GM13977 (cell line): ENCODE results near the gene KLRD1.

ENCODE experiments used
- DNase-seq: peaks from one replicate; pipeline ENCODE4 v3.0.0; 2012; ENCODE audit warnings: low spot score
- in situ Hi-C: fragments of 300-500 bp; cut with MboI; formaldehyde crosslinking; loops from one replicate; pipeline ENCODE4 v1.12.0; 2022; ENCODE audit warnings: low sequenced_read_pairs, low pct_unique_long_range_greater_than_20kb, mixed read lengths, inconsistent platforms; ENCODE audit not compliant: unreplicated experiment
- TF ChIP-seq, protein P1 (sequence below): IDR thresholded peaks from 2 replicates; pipeline ENCODE4 v1.5.1; 2012; ENCODE audit warnings: mild to moderate bottlenecking, control low read depth; ENCODE audit not compliant: insufficient read depth; ENCODE audit errors: extremely low read depth, missing control alignments

Gene KLRD1, protein sequence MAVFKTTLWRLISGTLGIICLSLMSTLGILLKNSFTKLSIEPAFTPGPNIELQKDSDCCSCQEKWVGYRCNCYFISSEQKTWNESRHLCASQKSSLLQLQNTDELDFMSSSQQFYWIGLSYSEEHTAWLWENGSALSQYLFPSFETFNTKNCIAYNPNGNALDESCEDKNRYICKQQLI

GRCh38 chr12:10307630-10308029, at the start of gene KLRD1:
Gene KLRD1 (plus strand): TSS chr12:10307870. CDS start chr12:10308078, 208 bp downstream.
- in situ Hi-C loops, result no loop called here
- TF ChIP-seq, protein P1, sequence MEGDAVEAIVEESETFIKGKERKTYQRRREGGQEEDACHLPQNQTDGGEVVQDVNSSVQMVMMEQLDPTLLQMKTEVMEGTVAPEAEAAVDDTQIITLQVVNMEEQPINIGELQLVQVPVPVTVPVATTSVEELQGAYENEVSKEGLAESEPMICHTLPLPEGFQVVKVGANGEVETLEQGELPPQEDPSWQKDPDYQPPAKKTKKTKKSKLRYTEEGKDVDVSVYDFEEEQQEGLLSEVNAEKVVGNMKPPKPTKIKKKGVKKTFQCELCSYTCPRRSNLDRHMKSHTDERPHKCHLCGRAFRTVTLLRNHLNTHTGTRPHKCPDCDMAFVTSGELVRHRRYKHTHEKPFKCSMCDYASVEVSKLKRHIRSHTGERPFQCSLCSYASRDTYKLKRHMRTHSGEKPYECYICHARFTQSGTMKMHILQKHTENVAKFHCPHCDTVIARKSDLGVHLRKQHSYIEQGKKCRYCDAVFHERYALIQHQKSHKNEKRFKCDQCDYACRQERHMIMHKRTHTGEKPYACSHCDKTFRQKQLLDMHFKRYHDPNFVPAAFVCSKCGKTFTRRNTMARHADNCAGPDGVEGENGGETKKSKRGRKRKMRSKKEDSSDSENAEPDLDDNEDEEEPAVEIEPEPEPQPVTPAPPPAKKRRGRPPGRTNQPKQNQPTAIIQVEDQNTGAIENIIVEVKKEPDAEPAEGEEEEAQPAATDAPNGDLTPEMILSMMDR, result no peak
- DNase-seq, result no peak

DNA sequence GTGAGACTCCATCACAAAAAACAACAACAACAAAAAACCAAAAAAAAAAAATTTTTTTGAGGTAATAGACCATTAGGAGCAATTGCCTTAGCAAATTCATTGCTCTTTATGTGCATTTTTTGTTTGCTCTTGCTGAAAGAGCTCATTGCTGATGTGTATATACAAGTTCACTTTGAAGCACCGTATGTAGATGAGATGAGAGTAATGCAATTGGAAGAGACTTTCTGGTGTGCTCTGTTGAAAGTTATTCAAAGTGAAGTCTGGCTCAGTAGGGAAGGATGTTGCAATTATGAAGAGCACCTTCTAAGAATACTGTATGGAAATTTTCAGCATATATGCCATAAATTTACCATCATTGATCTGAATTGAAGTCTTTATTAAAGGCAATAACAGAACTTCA, 46.7 kb upstream of the KLRD1 start:
- in situ Hi-C loops, result no loop called here
- no peak for DNase-seq
- TF ChIP-seq, protein P1, result no peak

- TF ChIP-seq, protein P1, result no peak
- no peak for DNase-seq
- in situ Hi-C loops, result no loop called here
Measured at GRCh38 chr12:10268037-10268436, 39.6 kb upstream of the KLRD1 start.

DNA sequence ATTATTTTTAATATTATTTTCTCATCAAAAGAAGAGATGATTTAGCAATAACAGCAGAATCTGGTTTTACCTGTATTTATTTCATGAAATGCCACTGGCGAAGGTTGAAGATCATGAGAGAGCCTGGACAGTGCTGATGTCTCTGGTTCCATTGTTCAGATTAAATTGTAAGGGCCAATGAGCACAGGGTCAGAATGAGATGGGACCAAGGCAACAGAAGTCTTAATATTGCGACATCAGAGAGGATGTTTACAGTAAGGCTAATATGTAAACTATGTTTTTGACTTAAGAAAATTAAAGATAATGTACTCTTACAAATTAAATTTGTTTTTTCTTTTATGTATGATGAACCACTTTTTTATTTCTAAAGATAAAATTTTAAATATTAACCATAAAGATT, 35.2 kb upstream of the KLRD1 start:
- in situ Hi-C loops, result no loop called here
- no peak for DNase-seq
- TF ChIP-seq, protein P1, result no peak

DNA sequence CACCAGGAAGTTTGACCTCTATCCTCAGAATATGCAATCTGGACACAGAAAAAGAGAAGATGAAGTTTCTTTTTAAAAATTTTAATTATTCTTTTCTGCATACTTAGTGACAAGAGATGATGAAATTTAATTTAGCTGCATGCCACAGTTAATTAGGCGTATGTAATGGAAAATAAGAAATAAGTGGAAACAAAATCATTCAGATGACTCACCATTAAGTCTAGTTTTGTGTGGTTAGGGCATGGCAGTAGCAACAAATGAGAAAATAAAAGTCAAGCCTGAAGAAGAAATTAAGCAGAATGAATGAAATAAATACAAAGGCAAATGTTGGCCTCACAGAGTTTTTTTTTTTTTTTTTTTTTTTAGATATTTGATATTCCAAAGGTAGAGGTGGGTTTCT, 30.9 kb upstream of the KLRD1 start:
- in situ Hi-C loops, result no loop called here
- no peak for DNase-seq
- TF ChIP-seq, protein P1, result no peak

DNA sequence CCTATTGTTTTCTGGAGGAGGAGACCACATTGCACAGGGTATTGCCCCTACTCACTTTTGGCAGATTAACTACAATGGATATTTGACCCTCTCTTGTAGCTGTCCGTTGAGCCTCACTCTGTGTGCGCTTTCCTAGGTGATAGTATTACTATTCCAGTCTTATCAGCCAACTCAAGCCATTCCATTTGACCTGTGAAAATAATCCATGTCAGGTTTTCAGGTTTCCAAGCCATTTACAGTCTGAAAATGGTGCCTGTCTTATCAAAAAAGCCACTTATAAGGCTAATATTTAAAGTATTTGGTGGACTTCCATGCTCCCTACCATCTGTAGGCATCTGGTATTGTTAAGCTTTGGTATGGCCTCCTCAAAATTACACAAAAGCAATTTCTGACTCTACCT, 29.6 kb upstream of the KLRD1 start:
- TF ChIP-seq, protein P1, result no peak
- in situ Hi-C loops, result no loop called here
- no peak for DNase-seq

- in situ Hi-C loops, result no loop called here
- TF ChIP-seq, protein P1, result no peak
- no peak for DNase-seq
Measured at GRCh38 chr12:10279937-10280336, 27.7 kb upstream of the KLRD1 start.
